ENCODE data around the gene STON2. TPM values are rescaled to one million over a fixed set of nuclear protein-coding genes. Genes with fewer than 3 reads are reported as not detected.

The STON2 gene
- total RNA-seq, 2 experiments from 2014 or later: not detected

DNA sequence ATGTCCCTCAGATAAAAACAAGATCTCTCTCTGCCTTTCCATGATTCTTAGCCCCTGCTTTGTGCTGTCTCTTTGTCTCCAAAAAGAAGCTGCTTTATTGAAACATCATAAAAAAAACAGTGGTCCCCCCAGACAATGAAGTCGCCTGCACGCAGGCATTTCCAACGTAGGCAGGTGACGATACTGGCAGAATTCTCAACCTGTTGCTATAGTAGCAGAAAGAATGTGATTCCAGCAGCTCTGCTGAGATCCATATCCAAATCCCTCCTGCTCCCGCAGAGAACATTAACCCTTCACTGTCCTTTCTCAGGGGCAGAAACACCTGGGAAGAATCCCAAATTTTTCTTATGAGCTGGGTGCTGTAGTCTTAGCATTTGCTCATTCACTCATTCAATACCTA is 84.8 kb downstream of the STON2 start:
- no peak for TF ChIP-seq CTCF (IDR thresholded peaks at IDR 0.05)

DNA sequence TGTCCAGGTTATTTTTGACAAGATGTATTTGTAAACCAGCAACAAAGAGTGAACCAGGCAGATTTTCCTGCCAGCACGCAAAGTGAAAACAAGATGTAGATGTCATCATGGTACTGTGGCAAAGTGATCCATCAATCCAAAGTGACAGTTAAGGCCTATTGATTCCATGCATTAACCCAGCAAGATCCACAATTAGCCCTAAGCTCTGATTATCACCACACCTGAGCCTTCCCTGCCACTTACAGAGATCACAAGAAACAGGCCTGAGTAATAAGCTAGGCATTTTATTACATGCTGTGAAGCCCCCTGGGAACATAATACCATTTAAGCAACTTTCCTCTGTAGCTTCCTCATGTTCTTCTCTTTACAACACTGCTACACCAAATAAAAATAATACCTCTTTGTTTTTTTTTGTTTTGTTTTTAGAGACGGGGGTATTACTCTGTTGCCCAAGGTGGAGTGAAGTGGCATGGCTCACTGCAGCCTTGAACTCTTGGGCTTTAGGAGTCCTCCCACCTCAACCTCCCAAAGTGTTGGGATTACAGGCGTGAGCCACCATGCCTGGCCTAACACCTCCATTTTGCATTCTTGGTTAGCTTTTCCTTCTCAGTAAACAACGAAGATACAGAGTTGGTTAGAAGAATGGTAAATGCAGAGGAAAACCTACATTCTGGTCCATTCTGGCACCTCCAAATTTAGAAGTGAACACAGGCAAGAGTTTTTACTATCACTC is 85.5 kb downstream of the STON2 start:
- Histone ChIP-seq H3K4me3 (ENCODE audit: low read length) (no peak overlapping the region), H3K27me3 (ENCODE audit: control insufficient read depth in 1 of 2, insufficient read depth in 2 of 2, low read length in 2 of 2) (no peaks in the 10 kb centered on the region), H3K4me1 (ENCODE audit: insufficient read depth, low read length) (no peaks in the 10 kb centered on the region), H3K36me3 (ENCODE audit: insufficient read depth, low read length) (no peaks in the 10 kb centered on the region), H3K27ac (ENCODE audit: low read depth in 1 of 2, low read length in 2 of 2) (no peak overlapping the region), H3K9me3 (ENCODE audit: control insufficient read depth in 1 of 2, insufficient read depth in 1 of 2, low read length in 2 of 2) (no peaks in the 10 kb centered on the region)
- no peak overlapping the region for H3K4me3 Mint-ChIP-seq
- DNase-seq (no peak), ATAC-seq (ENCODE audit: poor library complexity) (no peak)
- H3K36me3 Mint-ChIP-seq (ENCODE audit: low read depth): no peaks in the 10 kb centered on the region
- no peak for TF ChIP-seq CTCF (IDR thresholded peaks at IDR 0.05)
- CTCF ChIA-PET: no interaction called here
- no peak overlapping the region for H3K27ac Mint-ChIP-seq
- H3K9me3 Mint-ChIP-seq: no peaks in the 10 kb centered on the region
- no peaks in the 10 kb centered on the region for H3K4me1 Mint-ChIP-seq (ENCODE audit: low read depth)
- POLR2A ChIA-PET: no interaction called here
- intact Hi-C loops (cut with DNase I, micrococcal nuclease): no loop called here
- H3K27me3 Mint-ChIP-seq: peaks cover 7% of the 10 kb centered on the region

More for the DNA sequence above, 84.8 kb downstream of the STON2 start:
- POLR2A ChIA-PET: no interaction called here
- H3K36me3 Mint-ChIP-seq (ENCODE audit: low read depth): no peaks in the 10 kb centered on the region
- Histone ChIP-seq H3K27me3 (ENCODE audit: control insufficient read depth in 1 of 2, insufficient read depth in 2 of 2, low read length in 2 of 2) (no peaks in the 10 kb centered on the region), H3K36me3 (ENCODE audit: insufficient read depth, low read length) (no peaks in the 10 kb centered on the region), H3K4me1 (ENCODE audit: insufficient read depth, low read length) (no peaks in the 10 kb centered on the region), H3K9me3 (ENCODE audit: control insufficient read depth in 1 of 2, insufficient read depth in 1 of 2, low read length in 2 of 2) (no peaks in the 10 kb centered on the region), H3K4me3 (ENCODE audit: low read length) (no peak overlapping the region), H3K27ac (ENCODE audit: low read depth in 1 of 2, low read length in 2 of 2) (no peak overlapping the region)
- no peaks in the 10 kb centered on the region for H3K9me3 Mint-ChIP-seq
- H3K4me1 Mint-ChIP-seq (ENCODE audit: low read depth): no peaks in the 10 kb centered on the region
- H3K4me3 Mint-ChIP-seq: no peak overlapping the region
- no peak for ATAC-seq (ENCODE audit: poor library complexity)
- intact Hi-C loops (cut with DNase I, micrococcal nuclease): no loop called here
- peaks cover 7% of the 10 kb centered on the region for H3K27me3 Mint-ChIP-seq
- CTCF ChIA-PET: no interaction called here
- no peak for DNase-seq
- H3K27ac Mint-ChIP-seq: no peak overlapping the region

GRCh38 chr14:81313775-81314429 is 86.2 kb downstream of the STON2 start:
- no peak overlapping the region for H3K4me3 ChIP-seq (ENCODE audit: low read length)
- Mint-ChIP-seq H3K4me1 (ENCODE audit: low read depth) (no peaks in the 10 kb centered on the region), H3K9me3 (no peaks in the 10 kb centered on the region), H3K4me3 (no peak overlapping the region), H3K27ac (no peak overlapping the region), H3K36me3 (ENCODE audit: low read depth) (no peaks in the 10 kb centered on the region), H3K27me3 (peaks cover 7% of the 10 kb centered on the region)
- DNase-seq (no peak), ATAC-seq (ENCODE audit: poor library complexity) (no peak)
- no peak overlapping the region for H3K27ac ChIP-seq (ENCODE audit: low read depth in 1 of 2, low read length in 2 of 2)
- H3K9me3 ChIP-seq (ENCODE audit: control insufficient read depth in 1 of 2, insufficient read depth in 1 of 2, low read length in 2 of 2): no peaks in the 10 kb centered on the region
- no peak for TF ChIP-seq CTCF (IDR thresholded peaks at IDR 0.05)
- no peaks in the 10 kb centered on the region for H3K36me3 ChIP-seq (ENCODE audit: insufficient read depth, low read length)
- POLR2A ChIA-PET: no interaction called here
- CTCF ChIA-PET: no interaction called here
- no peaks in the 10 kb centered on the region for H3K4me1 ChIP-seq (ENCODE audit: insufficient read depth, low read length)
- H3K27me3 ChIP-seq (ENCODE audit: control insufficient read depth in 1 of 2, insufficient read depth in 2 of 2, low read length in 2 of 2): no peaks in the 10 kb centered on the region
- intact Hi-C loops (cut with DNase I, micrococcal nuclease): no loop called here
